HEK293 (cell line): ENCODE results near the gene ACAA2.

ENCODE experiments used
- CTCF ChIA-PET: fragments of 350-600 bp; formaldehyde crosslinking; extraction: SDS; loops from one replicate; lab custom pipeline; 2021; ENCODE audit warnings: antibody characterized with exemption; lab: Yijun Ruan, JAX
- POLR2A ChIA-PET: fragments of 300-600 bp; formaldehyde crosslinking; extraction: SDS; loops from one replicate; lab custom pipeline; 2020; ENCODE audit warnings: antibody characterized with exemption, inconsistent platforms; lab: Yijun Ruan, JAX
- H3K27ac ChIP-seq: fragments of 200-500 bp; sonication (Bioruptor generic); 2 replicates; pipeline ENCODE4 v1.5.1; 2014; ENCODE audit warnings: low read depth, low read length, control low read depth, inconsistent platforms; ENCODE audit errors: extremely low read depth
- H3K36me3 ChIP-seq, 2 experiments: fragments of 200-500 bp in 1 of 2; sonication (Bioruptor generic) in 1 of 2; 1 replicate in 1 of 2; 2 replicates in 1 of 2; pipeline ENCODE4 v1.5.1; 2014 to 2017; ENCODE audit warnings: inconsistent platforms in 2 of 2, low read length in 2 of 2; ENCODE audit not compliant: control insufficient read depth in 2 of 2, insufficient read depth in 1 of 2
- H3K4me1 ChIP-seq: fragments of 200-500 bp; sonication (Bioruptor generic); 2 replicates; pipeline ENCODE4 v1.5.1; 2014; ENCODE audit warnings: mild to moderate bottlenecking, low read length, inconsistent platforms; ENCODE audit not compliant: control insufficient read depth, insufficient read depth
- H3K4me3 ChIP-seq: 2 replicates; pipeline ENCODE4 v1.5.1; 2011; ENCODE audit warnings: low read depth, mild to moderate bottlenecking, control low read depth, low read length, moderate library complexity
- H3K9me3 ChIP-seq: fragments of 200-500 bp; sonication (Bioruptor generic); 2 replicates; pipeline ENCODE4 v1.5.1; 2014; ENCODE audit warnings: low read depth, low read length, inconsistent platforms; ENCODE audit not compliant: control insufficient read depth, insufficient read depth
- BCL11A ChIP-seq: fragments of 450-650 bp; formaldehyde crosslinking; IDR thresholded peaks from 2 replicates; pipeline ENCODE4 v1.5.1; 2016; ENCODE audit warnings: low read depth, missing biosample characterization, missing genetic modification characterization
- MEIS1 ChIP-seq: sonication (generic); formaldehyde crosslinking; IDR thresholded peaks from 2 replicates; pipeline ENCODE4 v1.8.1; 2022; ENCODE audit warnings: missing genetic modification reagents, mild to moderate bottlenecking, borderline replicate concordance
- ZEB2 ChIP-seq: fragments of 450-650 bp; formaldehyde crosslinking; IDR thresholded peaks from 2 replicates; pipeline ENCODE4 v1.5.1; 2016; ENCODE audit warnings: missing biosample characterization, missing genetic modification characterization
- ZFP3 ChIP-seq: fragments of 450-650 bp; formaldehyde crosslinking; IDR thresholded peaks from 2 replicates; pipeline ENCODE4 v1.5.1; 2016; ENCODE audit warnings: low read depth, missing biosample characterization, missing genetic modification characterization
- ZNF169 ChIP-seq: fragments of 450-650 bp; formaldehyde crosslinking; IDR thresholded peaks from 2 replicates; pipeline ENCODE4 v1.5.1; 2016; ENCODE audit warnings: missing biosample characterization, missing genetic modification characterization
- ZNF184 ChIP-seq: fragments of 450-650 bp; IDR thresholded peaks from 2 replicates; pipeline ENCODE4 v1.5.1; 2018; ENCODE audit warnings: missing biosample characterization, mild to moderate bottlenecking, missing genetic modification characterization
- ZNF24 ChIP-seq: fragments of 450-650 bp; formaldehyde crosslinking; IDR thresholded peaks from 2 replicates; pipeline ENCODE4 v1.5.1; 2016; ENCODE audit warnings: missing biosample characterization, missing genetic modification characterization
- ZNF266 ChIP-seq: fragments of 450-650 bp; formaldehyde crosslinking; IDR thresholded peaks from 2 replicates; pipeline ENCODE4 v1.5.1; 2016; ENCODE audit warnings: missing biosample characterization, missing genetic modification characterization, low read depth
- ZNF76 ChIP-seq: fragments of 450-650 bp; formaldehyde crosslinking; IDR thresholded peaks from 2 replicates; pipeline ENCODE4; 2016; ENCODE audit warnings: low read depth, missing biosample characterization, missing genetic modification characterization, borderline replicate concordance
- ZSCAN16 ChIP-seq: fragments of 450-650 bp; formaldehyde crosslinking; IDR thresholded peaks from 2 replicates; pipeline ENCODE4 v1.5.1; 2016; ENCODE audit warnings: missing biosample characterization, missing genetic modification characterization
- TF ChIP-seq, protein P1 (sequence below): fragments of 450-650 bp; formaldehyde crosslinking; IDR thresholded peaks from 2 replicates; pipeline ENCODE4 v1.5.1; 2016; ENCODE audit warnings: missing biosample characterization, missing genetic modification characterization
- TF ChIP-seq, protein P2 (sequence below): fragments of 450-650 bp; formaldehyde crosslinking; IDR thresholded peaks from 2 replicates; pipeline ENCODE4 v1.5.1; 2016; ENCODE audit warnings: missing biosample characterization, missing genetic modification characterization, borderline replicate concordance
- TF ChIP-seq, protein P3 (sequence below): fragments of 450-650 bp; formaldehyde crosslinking; IDR thresholded peaks from 2 replicates; pipeline ENCODE4 v1.5.1; 2016; ENCODE audit warnings: missing biosample characterization, missing genetic modification characterization
- TF ChIP-seq, protein P4 (sequence below): fragments of 450-650 bp; formaldehyde crosslinking; IDR thresholded peaks from 2 replicates; pipeline ENCODE4 v1.5.1; 2016; ENCODE audit warnings: missing biosample characterization, missing genetic modification characterization
- TF ChIP-seq, protein P5 (sequence below): fragments of 450-650 bp; formaldehyde crosslinking; IDR thresholded peaks from 2 replicates; pipeline ENCODE4 v1.5.1; 2016; ENCODE audit warnings: missing biosample characterization, missing genetic modification characterization, low read depth
- TF ChIP-seq, protein P6 (sequence below): fragments of 450-650 bp; formaldehyde crosslinking; IDR thresholded peaks from 2 replicates; pipeline ENCODE4 v1.5.1; 2016; ENCODE audit warnings: missing biosample characterization, missing genetic modification characterization, borderline replicate concordance

The ACAA2 gene

DNA sequence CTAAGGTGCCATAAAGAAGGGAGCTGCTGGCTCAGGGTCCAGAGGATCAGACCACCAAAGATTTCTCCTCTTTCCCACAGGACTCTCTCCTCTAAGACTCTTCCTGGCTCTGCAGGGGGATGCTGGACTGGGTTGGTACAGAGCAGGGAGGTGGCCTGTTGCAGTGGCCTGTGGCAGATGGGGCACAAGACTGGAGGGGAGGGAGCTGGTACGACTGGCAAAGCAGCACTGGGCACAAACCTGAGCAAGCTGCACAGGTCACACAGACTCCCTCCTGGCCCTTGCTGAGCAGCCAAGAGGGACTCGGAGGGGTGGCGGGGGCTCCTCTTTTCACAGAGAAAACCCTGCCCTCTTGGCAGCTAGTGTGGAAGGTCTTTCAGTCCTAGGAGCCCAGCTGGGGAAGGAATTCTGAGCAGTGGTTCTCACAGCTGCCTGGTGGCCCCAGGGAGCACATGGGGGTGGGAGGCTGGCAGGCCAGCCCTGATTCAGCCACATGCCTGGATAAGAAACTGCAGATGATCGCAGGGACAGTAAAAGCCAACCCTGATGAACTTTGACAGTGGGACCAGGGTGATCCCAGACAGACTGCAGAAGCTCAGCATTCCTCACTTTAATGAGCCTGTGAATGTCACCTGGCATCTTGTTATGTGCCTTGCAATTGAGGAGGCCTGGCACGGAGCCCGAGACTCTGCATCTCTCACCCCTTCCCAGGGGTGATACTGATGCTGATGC lies 32.5 kb upstream of the ACAA2 start:
- Histone ChIP-seq H3K9me3 (no peaks in the 10 kb centered on the region), H3K4me1 (peaks cover 7% of the 10 kb centered on the region; the same call in 1 of the 2 replicates), H3K27ac (no peak overlapping the region), H3K4me3 (no peak overlapping the region), H3K36me3 (peaks cover 0 to 8% of the 10 kb centered on the region in 2 experiments; a peak in 1 of 3 replicates)
- ChIA-PET CTCF (interaction anchor here (7.4 kb wide), 1 partner anchor 14 kb away, joined by 40 read pairs; no protein-coding TSS in a partner anchor), POLR2A (no interaction called here)
- TF ChIP-seq, protein P1, sequence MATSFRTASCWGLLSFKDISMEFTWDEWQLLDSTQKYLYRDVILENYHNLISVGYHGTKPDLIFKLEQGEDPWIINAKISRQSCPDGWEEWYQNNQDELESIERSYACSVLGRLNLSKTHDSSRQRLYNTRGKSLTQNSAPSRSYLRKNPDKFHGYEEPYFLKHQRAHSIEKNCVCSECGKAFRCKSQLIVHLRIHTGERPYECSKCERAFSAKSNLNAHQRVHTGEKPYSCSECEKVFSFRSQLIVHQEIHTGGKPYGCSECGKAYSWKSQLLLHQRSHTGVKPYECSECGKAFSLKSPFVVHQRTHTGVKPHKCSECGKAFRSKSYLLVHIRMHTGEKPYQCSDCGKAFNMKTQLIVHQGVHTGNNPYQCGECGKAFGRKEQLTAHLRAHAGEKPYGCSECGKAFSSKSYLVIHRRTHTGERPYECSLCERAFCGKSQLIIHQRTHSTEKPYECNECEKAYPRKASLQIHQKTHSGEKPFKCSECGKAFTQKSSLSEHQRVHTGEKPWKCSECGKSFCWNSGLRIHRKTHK (tag by site-specific recombination): no peak
- TF ChIP-seq, protein P2, sequence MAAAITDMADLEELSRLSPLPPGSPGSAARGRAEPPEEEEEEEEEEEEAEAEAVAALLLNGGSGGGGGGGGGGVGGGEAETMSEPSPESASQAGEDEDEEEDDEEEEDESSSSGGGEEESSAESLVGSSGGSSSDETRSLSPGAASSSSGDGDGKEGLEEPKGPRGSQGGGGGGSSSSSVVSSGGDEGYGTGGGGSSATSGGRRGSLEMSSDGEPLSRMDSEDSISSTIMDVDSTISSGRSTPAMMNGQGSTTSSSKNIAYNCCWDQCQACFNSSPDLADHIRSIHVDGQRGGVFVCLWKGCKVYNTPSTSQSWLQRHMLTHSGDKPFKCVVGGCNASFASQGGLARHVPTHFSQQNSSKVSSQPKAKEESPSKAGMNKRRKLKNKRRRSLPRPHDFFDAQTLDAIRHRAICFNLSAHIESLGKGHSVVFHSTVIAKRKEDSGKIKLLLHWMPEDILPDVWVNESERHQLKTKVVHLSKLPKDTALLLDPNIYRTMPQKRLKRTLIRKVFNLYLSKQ (tag by site-specific recombination): no peak
- TF ChIP-seq ZNF184 (tag by site-specific recombination) (no peak), BCL11A (tag by site-specific recombination) (no peak), ZNF24 (tag by site-specific recombination) (no peak), ZNF76 (tag by site-specific recombination) (no peak), ZEB2 (tag by site-specific recombination) (no peak), ZSCAN16 (tag by site-specific recombination) (no peak), ZFP3 (tag by site-specific recombination) (no peak), MEIS1 (no peak), ZNF169 (tag by site-specific recombination) (no peak), ZNF266 (no peak)
- TF ChIP-seq, protein P3, sequence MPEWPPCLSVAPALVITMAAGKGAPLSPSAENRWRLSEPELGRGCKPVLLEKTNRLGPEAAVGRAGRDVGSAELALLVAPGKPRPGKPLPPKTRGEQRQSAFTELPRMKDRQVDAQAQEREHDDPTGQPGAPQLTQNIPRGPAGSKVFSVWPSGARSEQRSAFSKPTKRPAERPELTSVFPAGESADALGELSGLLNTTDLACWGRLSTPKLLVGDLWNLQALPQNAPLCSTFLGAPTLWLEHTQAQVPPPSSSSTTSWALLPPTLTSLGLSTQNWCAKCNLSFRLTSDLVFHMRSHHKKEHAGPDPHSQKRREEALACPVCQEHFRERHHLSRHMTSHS (tag by site-specific recombination): no peak
- TF ChIP-seq, protein P4, sequence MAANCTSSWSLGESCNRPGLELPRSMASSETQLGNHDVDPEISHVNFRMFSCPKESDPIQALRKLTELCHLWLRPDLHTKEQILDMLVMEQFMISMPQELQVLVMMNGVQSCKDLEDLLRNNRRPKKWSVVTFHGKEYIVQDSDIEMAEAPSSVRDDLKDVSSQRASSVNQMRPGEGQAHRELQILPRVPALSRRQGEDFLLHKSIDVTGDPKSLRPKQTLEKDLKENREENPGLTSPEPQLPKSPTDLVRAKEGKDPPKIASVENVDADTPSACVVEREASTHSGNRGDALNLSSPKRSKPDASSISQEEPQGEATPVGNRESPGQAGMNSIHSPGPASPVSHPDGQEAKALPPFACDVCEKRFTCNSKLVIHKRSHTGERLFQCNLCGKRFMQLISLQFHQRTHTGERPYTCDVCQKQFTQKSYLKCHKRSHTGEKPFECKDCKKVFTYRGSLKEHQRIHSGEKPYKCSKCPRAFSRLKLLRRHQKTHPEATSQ (tag by site-specific recombination): no peak
- TF ChIP-seq, protein P5, sequence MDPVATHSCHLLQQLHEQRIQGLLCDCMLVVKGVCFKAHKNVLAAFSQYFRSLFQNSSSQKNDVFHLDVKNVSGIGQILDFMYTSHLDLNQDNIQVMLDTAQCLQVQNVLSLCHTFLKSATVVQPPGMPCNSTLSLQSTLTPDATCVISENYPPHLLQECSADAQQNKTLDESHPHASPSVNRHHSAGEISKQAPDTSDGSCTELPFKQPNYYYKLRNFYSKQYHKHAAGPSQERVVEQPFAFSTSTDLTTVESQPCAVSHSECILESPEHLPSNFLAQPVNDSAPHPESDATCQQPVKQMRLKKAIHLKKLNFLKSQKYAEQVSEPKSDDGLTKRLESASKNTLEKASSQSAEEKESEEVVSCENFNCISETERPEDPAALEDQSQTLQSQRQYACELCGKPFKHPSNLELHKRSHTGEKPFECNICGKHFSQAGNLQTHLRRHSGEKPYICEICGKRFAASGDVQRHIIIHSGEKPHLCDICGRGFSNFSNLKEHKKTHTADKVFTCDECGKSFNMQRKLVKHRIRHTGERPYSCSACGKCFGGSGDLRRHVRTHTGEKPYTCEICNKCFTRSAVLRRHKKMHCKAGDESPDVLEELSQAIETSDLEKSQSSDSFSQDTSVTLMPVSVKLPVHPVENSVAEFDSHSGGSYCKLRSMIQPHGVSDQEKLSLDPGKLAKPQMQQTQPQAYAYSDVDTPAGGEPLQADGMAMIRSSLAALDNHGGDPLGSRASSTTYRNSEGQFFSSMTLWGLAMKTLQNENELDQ (tag by site-specific recombination): no peak
- TF ChIP-seq, protein P6, sequence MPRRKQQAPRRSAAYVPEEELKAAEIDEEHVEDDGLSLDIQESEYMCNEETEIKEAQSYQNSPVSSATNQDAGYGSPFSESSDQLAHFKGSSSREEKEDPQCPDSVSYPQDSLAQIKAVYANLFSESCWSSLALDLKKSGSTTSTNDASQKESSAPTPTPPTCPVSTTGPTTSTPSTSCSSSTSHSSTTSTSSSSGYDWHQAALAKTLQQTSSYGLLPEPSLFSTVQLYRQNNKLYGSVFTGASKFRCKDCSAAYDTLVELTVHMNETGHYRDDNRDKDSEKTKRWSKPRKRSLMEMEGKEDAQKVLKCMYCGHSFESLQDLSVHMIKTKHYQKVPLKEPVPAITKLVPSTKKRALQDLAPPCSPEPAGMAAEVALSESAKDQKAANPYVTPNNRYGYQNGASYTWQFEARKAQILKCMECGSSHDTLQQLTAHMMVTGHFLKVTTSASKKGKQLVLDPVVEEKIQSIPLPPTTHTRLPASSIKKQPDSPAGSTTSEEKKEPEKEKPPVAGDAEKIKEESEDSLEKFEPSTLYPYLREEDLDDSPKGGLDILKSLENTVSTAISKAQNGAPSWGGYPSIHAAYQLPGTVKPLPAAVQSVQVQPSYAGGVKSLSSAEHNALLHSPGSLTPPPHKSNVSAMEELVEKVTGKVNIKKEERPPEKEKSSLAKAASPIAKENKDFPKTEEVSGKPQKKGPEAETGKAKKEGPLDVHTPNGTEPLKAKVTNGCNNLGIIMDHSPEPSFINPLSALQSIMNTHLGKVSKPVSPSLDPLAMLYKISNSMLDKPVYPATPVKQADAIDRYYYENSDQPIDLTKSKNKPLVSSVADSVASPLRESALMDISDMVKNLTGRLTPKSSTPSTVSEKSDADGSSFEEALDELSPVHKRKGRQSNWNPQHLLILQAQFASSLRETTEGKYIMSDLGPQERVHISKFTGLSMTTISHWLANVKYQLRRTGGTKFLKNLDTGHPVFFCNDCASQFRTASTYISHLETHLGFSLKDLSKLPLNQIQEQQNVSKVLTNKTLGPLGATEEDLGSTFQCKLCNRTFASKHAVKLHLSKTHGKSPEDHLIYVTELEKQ: no peak
